ENCODE results near the gene NSFL1C.

The NSFL1C gene

DNA sequence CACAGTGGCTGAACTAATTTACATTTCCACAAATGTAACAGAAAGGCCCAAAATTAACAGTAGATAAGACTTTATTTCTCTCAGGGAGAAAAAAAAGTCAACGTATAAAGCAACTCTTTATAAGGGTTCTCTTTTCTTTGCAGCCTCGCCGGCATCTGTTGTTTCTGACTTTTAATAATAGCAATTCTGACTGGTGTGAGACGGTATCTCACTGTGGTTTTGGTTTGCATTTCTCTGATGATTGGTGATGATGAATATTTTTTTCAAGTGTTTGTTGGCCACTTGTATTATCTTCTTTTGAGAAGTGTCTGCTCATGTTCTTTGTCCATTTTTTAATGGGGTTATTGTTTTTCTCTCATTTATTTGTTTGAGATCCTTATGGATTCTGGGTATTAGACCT is 46.6 kb downstream of the NSFL1C start:
- Histone ChIP-seq H3K9me3 (ENCODE audit: insufficient read depth, low read length, severe bottlenecking) (peaks cover 30% of the 10 kb centered on the region), H3K4me3 (ENCODE audit: low read depth in 1 of 2, low read length in 2 of 2) (no peak overlapping the region), H3K36me3 (ENCODE audit: insufficient read depth, low read length) (no peaks in the 10 kb centered on the region), H3K79me2 (ENCODE audit: insufficient read depth, low read length) (no peaks in the 10 kb centered on the region), H2AFZ (ENCODE audit: low read depth, low read length) (no peak overlapping the region), H3K27me3 (ENCODE audit: insufficient read depth, low read length, poor library complexity) (no peaks in the 10 kb centered on the region), H3K4me2 (ENCODE audit: insufficient read depth, low read length) (no peak overlapping the region), H4K20me1 (ENCODE audit: insufficient read depth, low read length) (no peaks in the 10 kb centered on the region), H3K9ac (ENCODE audit: low read depth, low read length) (no peak overlapping the region), H3K4me1 (ENCODE audit: insufficient read depth, low read length) (no peaks in the 10 kb centered on the region), H3K27ac (ENCODE audit: low read length) (no peak overlapping the region)
- TF ChIP-seq, protein P1, sequence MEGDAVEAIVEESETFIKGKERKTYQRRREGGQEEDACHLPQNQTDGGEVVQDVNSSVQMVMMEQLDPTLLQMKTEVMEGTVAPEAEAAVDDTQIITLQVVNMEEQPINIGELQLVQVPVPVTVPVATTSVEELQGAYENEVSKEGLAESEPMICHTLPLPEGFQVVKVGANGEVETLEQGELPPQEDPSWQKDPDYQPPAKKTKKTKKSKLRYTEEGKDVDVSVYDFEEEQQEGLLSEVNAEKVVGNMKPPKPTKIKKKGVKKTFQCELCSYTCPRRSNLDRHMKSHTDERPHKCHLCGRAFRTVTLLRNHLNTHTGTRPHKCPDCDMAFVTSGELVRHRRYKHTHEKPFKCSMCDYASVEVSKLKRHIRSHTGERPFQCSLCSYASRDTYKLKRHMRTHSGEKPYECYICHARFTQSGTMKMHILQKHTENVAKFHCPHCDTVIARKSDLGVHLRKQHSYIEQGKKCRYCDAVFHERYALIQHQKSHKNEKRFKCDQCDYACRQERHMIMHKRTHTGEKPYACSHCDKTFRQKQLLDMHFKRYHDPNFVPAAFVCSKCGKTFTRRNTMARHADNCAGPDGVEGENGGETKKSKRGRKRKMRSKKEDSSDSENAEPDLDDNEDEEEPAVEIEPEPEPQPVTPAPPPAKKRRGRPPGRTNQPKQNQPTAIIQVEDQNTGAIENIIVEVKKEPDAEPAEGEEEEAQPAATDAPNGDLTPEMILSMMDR (IDR thresholded peaks at IDR 0.05; ENCODE audit: borderline replicate concordance, extremely low read depth, low read length, poor library complexity, severe bottlenecking) = no peak
- TF ChIP-seq EZH2 (IDR thresholded peaks at IDR 0.05; ENCODE audit: borderline replicate concordance, low read depth, low read length, severe bottlenecking) = no peak
- DNase-seq = no peak
- no peak for ATAC-seq (ENCODE audit: insufficient read depth, low read depth)

GRCh38 chr20:1418350-1418749 is 48.3 kb downstream of the NSFL1C start:
- Histone ChIP-seq H3K27me3 (ENCODE audit: insufficient read depth, low read length, poor library complexity) (no peaks in the 10 kb centered on the region), H2AFZ (ENCODE audit: low read depth, low read length) (no peak overlapping the region), H3K4me3 (ENCODE audit: low read depth in 1 of 2, low read length in 2 of 2) (no peak overlapping the region), H3K4me1 (ENCODE audit: insufficient read depth, low read length) (no peaks in the 10 kb centered on the region), H3K9ac (ENCODE audit: low read depth, low read length) (no peak overlapping the region), H3K36me3 (ENCODE audit: insufficient read depth, low read length) (no peaks in the 10 kb centered on the region), H4K20me1 (ENCODE audit: insufficient read depth, low read length) (no peaks in the 10 kb centered on the region), H3K27ac (ENCODE audit: low read length) (no peak overlapping the region), H3K4me2 (ENCODE audit: insufficient read depth, low read length) (no peak overlapping the region), H3K9me3 (ENCODE audit: insufficient read depth, low read length, severe bottlenecking) (peaks cover 30% of the 10 kb centered on the region), H3K79me2 (ENCODE audit: insufficient read depth, low read length) (no peaks in the 10 kb centered on the region)
- ATAC-seq (ENCODE audit: insufficient read depth, low read depth) = no peak
- no peak for TF ChIP-seq EZH2 (IDR thresholded peaks at IDR 0.05; ENCODE audit: borderline replicate concordance, low read depth, low read length, severe bottlenecking)
- TF ChIP-seq, protein P1 (IDR thresholded peaks at IDR 0.05; ENCODE audit: borderline replicate concordance, extremely low read depth, low read length, poor library complexity, severe bottlenecking) = no peak
- no peak for DNase-seq

DNA sequence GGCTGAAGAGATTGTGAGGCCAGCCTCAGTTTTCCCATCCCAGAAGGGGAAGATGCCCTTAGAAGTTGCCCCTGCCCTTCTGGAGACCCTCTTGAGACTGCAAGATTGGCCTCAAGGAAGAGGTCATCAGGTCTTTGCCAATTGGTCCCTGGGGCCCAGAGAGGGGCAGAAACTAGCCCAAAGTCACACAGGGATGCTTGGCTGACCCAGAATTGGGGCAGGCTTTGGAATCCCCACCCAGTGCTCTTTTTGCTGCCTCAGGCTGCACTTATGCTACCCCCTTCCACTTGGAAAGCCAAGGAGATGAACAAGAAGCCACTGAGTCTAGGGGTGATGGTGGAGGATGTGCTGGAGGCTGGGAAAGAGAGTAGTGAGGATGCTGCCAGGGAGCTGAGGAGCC is 48.9 kb downstream of the NSFL1C start:
- no peak overlapping the region for H3K27ac ChIP-seq (ENCODE audit: low read length)
- no peaks in the 10 kb centered on the region for H3K4me1 ChIP-seq (ENCODE audit: insufficient read depth, low read length)

More for the DNA sequence above, 48.9 kb downstream of the NSFL1C start:
- Histone ChIP-seq H3K36me3 (ENCODE audit: insufficient read depth, low read length) (no peaks in the 10 kb centered on the region), H3K4me3 (ENCODE audit: low read depth in 1 of 2, low read length in 2 of 2) (no peak overlapping the region), H3K27me3 (ENCODE audit: insufficient read depth, low read length, poor library complexity) (no peaks in the 10 kb centered on the region), H3K9ac (ENCODE audit: low read depth, low read length) (no peak overlapping the region), H3K4me2 (ENCODE audit: insufficient read depth, low read length) (no peak overlapping the region), H4K20me1 (ENCODE audit: insufficient read depth, low read length) (no peaks in the 10 kb centered on the region), H3K79me2 (ENCODE audit: insufficient read depth, low read length) (no peaks in the 10 kb centered on the region), H2AFZ (ENCODE audit: low read depth, low read length) (no peak overlapping the region), H3K9me3 (ENCODE audit: insufficient read depth, low read length, severe bottlenecking) (peaks cover 30% of the 10 kb centered on the region)
- TF ChIP-seq EZH2 (IDR thresholded peaks at IDR 0.05; ENCODE audit: borderline replicate concordance, low read depth, low read length, severe bottlenecking) = no peak
- TF ChIP-seq, protein P1 (IDR thresholded peaks at IDR 0.05; ENCODE audit: borderline replicate concordance, extremely low read depth, low read length, poor library complexity, severe bottlenecking) = no peak
- DNase-seq (no peak), ATAC-seq (ENCODE audit: insufficient read depth, low read depth) (no peak)
